ENCODE results near the gene GALNT13.

GALNT13 gene

DNA sequence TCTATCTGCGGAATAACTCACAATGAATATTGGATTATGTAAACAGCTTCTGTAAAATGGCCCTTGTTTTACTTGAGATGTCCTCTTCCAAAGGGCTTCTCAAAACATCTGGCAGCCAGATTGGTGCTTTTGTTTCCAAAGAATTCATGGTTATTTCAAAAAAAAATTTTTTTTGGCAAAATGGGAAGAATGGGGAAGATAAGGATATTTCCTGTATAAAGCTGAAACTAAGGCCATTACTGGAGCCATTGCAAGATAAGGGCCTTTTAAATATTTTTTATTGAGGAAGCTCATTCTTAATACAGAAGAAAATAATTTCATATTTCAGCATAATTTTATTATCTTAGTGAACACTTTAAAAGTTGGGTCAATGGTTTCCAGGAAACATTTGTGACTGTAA lies 259.1 kb downstream of the GALNT13 start:
- CTCF ChIA-PET, result no interaction called here
- Mint-ChIP-seq H3K27ac (no peak overlapping the region), H3K27me3 (no peaks in the 10 kb centered on the region), H3K4me1 (no peaks in the 10 kb centered on the region), H3K9me3 (no peaks in the 10 kb centered on the region), H3K4me3 (no peak overlapping the region), H3K36me3 (no peaks in the 10 kb centered on the region)
- no peak for DNase-seq

GRCh38 chr2:154132827-154133226 lies 261.1 kb downstream of the GALNT13 start:
- Mint-ChIP-seq H3K27ac (no peak overlapping the region), H3K36me3 (no peaks in the 10 kb centered on the region), H3K4me3 (no peak overlapping the region), H3K9me3 (no peaks in the 10 kb centered on the region), H3K4me1 (no peaks in the 10 kb centered on the region), H3K27me3 (no peaks in the 10 kb centered on the region)
- no peak for DNase-seq
- CTCF ChIA-PET, result no interaction called here

GRCh38 chr2:154133823-154134222 lies 262.1 kb downstream of the GALNT13 start:
- no peak for DNase-seq
- Mint-ChIP-seq H3K36me3 (no peaks in the 10 kb centered on the region), H3K4me3 (no peak overlapping the region), H3K4me1 (no peaks in the 10 kb centered on the region), H3K27me3 (no peaks in the 10 kb centered on the region), H3K27ac (no peak overlapping the region), H3K9me3 (no peaks in the 10 kb centered on the region)
- CTCF ChIA-PET, result no interaction called here

DNA sequence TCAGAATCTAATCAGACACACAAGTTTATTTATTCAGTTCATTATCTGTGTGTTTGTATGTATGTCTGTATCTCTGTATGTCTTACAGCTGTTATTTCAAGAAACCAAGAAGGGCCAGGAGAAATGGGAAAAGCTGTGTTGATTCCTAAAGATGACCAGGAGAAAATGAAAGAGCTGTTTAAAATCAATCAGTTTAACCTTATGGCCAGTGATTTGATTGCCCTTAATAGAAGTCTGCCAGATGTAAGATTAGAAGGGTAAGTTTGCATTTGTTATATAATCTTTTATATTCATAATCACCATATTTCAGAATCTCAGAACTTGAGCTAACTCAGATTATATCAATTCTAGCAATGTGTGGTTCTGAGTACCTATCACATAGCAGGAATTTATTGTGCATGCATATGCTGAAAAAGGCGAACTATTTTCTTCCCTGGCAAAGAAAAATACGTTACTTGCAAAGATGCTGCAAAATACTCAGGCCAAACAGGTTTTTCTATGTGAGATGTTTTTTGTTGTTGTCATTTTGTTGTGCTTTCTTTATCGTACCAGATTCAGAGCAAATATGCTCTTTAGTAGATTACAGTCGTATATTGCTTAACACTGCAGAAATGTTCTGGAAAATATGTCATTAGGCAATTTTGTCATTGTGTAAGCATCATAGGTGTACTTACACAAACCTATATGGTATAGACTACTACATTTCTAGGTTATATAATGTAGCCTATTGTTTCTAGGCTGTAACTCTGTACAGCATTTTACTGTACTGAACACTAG lies 268.7 kb downstream of the GALNT13 start:
- H3K9me3 Mint-ChIP-seq, result no peaks in the 10 kb centered on the region
- no peaks in the 10 kb centered on the region for H3K4me1 Mint-ChIP-seq
- no peak overlapping the region for H3K4me3 Mint-ChIP-seq
- DNase-seq, result no peak
- H3K27ac Mint-ChIP-seq, result no peak overlapping the region
- H3K27me3 Mint-ChIP-seq, result no peaks in the 10 kb centered on the region
- no peaks in the 10 kb centered on the region for H3K36me3 Mint-ChIP-seq
- CTCF ChIA-PET, result no interaction called here

GRCh38 chr2:154142480-154142879 lies 270.8 kb downstream of the GALNT13 start:
- DNase-seq, result no peak
- CTCF ChIA-PET, result no interaction called here
- Mint-ChIP-seq H3K27ac (no peak overlapping the region), H3K36me3 (no peaks in the 10 kb centered on the region), H3K4me1 (no peaks in the 10 kb centered on the region), H3K9me3 (no peaks in the 10 kb centered on the region), H3K27me3 (no peaks in the 10 kb centered on the region), H3K4me3 (no peak overlapping the region)

- no peak overlapping the region for H3K27ac Mint-ChIP-seq
- no peaks in the 10 kb centered on the region for H3K36me3 Mint-ChIP-seq
- DNase-seq, result no peak
- CTCF ChIA-PET, result no interaction called here
- no peaks in the 10 kb centered on the region for H3K27me3 Mint-ChIP-seq
- H3K4me1 Mint-ChIP-seq, result no peaks in the 10 kb centered on the region
- H3K9me3 Mint-ChIP-seq, result peaks cover 1% of the 10 kb centered on the region
- no peak overlapping the region for H3K4me3 Mint-ChIP-seq
Observed at GRCh38 chr2:154143105-154143504, 271.4 kb downstream of the GALNT13 start.

DNA sequence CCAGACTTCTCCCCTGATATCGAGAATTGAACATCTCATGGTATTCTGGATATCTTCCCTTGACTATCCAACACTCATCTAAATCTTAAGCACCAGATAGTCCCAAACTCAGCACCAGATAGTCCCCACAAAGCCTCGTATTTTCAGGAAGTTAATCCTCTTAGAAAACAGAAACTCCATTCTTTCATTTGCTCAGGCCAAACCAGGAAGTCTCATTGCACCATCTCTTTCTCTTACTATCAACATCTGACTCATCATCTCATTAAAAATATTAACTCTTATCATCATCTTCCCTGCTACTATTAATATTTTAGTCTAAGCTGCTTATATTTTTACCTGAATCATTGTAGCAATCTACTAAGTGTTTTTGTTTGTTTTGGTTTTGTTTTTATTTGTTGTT lies 286.4 kb downstream of the GALNT13 start:
- H3K27me3 Mint-ChIP-seq, result no peaks in the 10 kb centered on the region
- no peaks in the 10 kb centered on the region for H3K4me1 Mint-ChIP-seq
- peaks cover 8% of the 10 kb centered on the region for H3K9me3 Mint-ChIP-seq

DNA sequence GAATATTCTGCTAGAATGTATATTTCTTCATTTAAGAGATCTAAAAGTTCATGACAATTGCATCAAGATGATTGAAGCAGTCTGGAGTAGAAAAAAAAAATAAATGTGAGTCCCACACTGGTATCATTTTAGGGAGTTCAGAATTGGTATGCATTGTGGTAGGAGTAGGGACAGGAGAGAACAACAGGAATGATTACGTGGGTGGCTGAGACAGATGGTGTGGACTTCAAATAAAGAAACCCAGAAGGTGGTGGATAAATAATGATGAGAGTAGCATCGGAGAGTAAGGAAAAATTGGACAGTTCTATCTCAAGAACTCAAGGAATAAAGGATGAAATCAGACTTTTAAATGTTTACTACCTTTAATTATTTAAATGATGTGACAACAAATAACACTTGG lies 289.6 kb downstream of the GALNT13 start:
- CTCF ChIA-PET, result no interaction called here
- DNase-seq, result no peak
- H3K27me3 Mint-ChIP-seq, result no peaks in the 10 kb centered on the region

More for the DNA sequence above, 286.4 kb downstream of the GALNT13 start:
- DNase-seq, result no peak
- no peaks in the 10 kb centered on the region for H3K36me3 Mint-ChIP-seq
- no peak overlapping the region for H3K4me3 Mint-ChIP-seq
- CTCF ChIA-PET, result no interaction called here
- H3K27ac Mint-ChIP-seq, result no peak overlapping the region

DNA sequence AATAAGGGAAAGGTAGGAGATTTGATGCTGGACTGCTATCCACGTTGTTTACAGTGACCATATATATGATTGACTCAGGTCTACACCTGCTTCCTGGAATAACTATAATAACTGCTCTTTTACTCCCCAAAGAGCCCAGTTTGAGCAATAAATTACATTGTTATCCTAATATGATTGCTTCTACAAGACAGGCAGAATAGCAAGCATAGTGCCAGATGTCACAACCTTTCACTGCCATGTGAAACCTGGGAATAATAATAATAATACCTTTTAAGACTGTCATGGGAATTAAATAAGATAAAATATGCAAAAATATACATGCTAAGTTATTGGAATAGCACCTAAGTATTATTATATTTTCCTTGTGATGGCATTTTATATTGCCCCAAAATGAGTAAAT lies 298.7 kb downstream of the GALNT13 start:
- no peaks in the 10 kb centered on the region for H3K36me3 Mint-ChIP-seq
- H3K27ac Mint-ChIP-seq, result no peak overlapping the region
- H3K4me3 Mint-ChIP-seq, result no peak overlapping the region
- H3K4me1 Mint-ChIP-seq, result no peaks in the 10 kb centered on the region
- H3K27me3 Mint-ChIP-seq, result no peaks in the 10 kb centered on the region
- peaks cover 7% of the 10 kb centered on the region for H3K9me3 Mint-ChIP-seq
- CTCF ChIA-PET, result no interaction called here
- DNase-seq, result no peak

More for the DNA sequence above, 289.6 kb downstream of the GALNT13 start:
- Mint-ChIP-seq H3K36me3 (no peaks in the 10 kb centered on the region), H3K9me3 (peaks cover 8% of the 10 kb centered on the region), H3K27ac (no peak overlapping the region), H3K4me1 (no peaks in the 10 kb centered on the region), H3K4me3 (no peak overlapping the region)

GRCh38 chr2:154173164-154173563 lies 301.4 kb downstream of the GALNT13 start:
- CTCF ChIA-PET, result no interaction called here
- Mint-ChIP-seq H3K9me3 (no peaks in the 10 kb centered on the region), H3K4me3 (no peak overlapping the region), H3K27ac (no peak overlapping the region), H3K36me3 (no peaks in the 10 kb centered on the region), H3K4me1 (no peaks in the 10 kb centered on the region), H3K27me3 (no peaks in the 10 kb centered on the region)
- DNase-seq, result no peak

DNA sequence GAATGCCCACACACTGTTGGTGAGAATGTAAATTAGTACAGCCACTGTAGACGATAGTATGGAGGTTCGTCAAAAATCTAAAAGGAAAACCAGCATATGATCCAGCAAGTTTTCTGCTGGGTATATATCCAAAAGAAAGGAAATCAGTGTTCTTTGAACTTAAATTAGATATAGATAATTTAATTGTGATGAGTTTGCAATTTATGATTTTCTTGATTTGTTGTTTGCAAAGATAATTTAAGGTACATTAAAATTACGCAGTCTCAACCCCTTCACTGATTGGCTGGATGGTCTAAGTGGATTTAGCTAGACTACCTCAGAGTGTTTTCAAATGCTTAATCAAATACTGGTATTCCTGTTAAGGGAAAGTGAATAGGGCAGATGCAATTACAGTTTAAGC lies 302.2 kb downstream of the GALNT13 start:
- Mint-ChIP-seq H3K27ac (no peak overlapping the region), H3K4me3 (no peak overlapping the region), H3K36me3 (no peaks in the 10 kb centered on the region), H3K9me3 (peaks cover 2% of the 10 kb centered on the region), H3K4me1 (no peaks in the 10 kb centered on the region), H3K27me3 (no peaks in the 10 kb centered on the region)
- CTCF ChIA-PET, result no interaction called here
- no peak for DNase-seq

GRCh38 chr2:154182008-154182407 lies 310.3 kb downstream of the GALNT13 start:
- Mint-ChIP-seq H3K36me3 (no peaks in the 10 kb centered on the region), H3K9me3 (peaks cover 11% of the 10 kb centered on the region), H3K27me3 (no peaks in the 10 kb centered on the region), H3K4me1 (no peaks in the 10 kb centered on the region), H3K4me3 (no peak overlapping the region), H3K27ac (no peak overlapping the region)
- CTCF ChIA-PET, result no interaction called here
- no peak for DNase-seq

- Mint-ChIP-seq H3K27me3 (no peaks in the 10 kb centered on the region), H3K27ac (no peak overlapping the region), H3K36me3 (no peaks in the 10 kb centered on the region), H3K4me3 (no peak overlapping the region), H3K9me3 (peaks cover 12% of the 10 kb centered on the region), H3K4me1 (no peaks in the 10 kb centered on the region)
- no peak for DNase-seq
- CTCF ChIA-PET, result no interaction called here
Observed at GRCh38 chr2:154187948-154188347, 316.2 kb downstream of the GALNT13 start.

GRCh38 chr2:154189953-154190352 lies 318.2 kb downstream of the GALNT13 start:
- Mint-ChIP-seq H3K4me3 (no peak overlapping the region), H3K36me3 (no peaks in the 10 kb centered on the region), H3K27me3 (no peaks in the 10 kb centered on the region), H3K27ac (no peak overlapping the region), H3K9me3 (peaks cover 9% of the 10 kb centered on the region), H3K4me1 (no peaks in the 10 kb centered on the region)
- CTCF ChIA-PET, result no interaction called here
- DNase-seq, result no peak

GRCh38 chr2:154193246-154193645 lies 321.5 kb downstream of the GALNT13 start:
- CTCF ChIA-PET, result no interaction called here
- H3K9me3 Mint-ChIP-seq, result peaks cover 3% of the 10 kb centered on the region
- H3K4me1 Mint-ChIP-seq, result no peaks in the 10 kb centered on the region
- no peaks in the 10 kb centered on the region for H3K27me3 Mint-ChIP-seq
- H3K4me3 Mint-ChIP-seq, result no peak overlapping the region
- H3K36me3 Mint-ChIP-seq, result no peaks in the 10 kb centered on the region
- H3K27ac Mint-ChIP-seq, result no peak overlapping the region
- DNase-seq, result no peak
